Measurements from ENCODE around the gene WDR33.

DNA sequence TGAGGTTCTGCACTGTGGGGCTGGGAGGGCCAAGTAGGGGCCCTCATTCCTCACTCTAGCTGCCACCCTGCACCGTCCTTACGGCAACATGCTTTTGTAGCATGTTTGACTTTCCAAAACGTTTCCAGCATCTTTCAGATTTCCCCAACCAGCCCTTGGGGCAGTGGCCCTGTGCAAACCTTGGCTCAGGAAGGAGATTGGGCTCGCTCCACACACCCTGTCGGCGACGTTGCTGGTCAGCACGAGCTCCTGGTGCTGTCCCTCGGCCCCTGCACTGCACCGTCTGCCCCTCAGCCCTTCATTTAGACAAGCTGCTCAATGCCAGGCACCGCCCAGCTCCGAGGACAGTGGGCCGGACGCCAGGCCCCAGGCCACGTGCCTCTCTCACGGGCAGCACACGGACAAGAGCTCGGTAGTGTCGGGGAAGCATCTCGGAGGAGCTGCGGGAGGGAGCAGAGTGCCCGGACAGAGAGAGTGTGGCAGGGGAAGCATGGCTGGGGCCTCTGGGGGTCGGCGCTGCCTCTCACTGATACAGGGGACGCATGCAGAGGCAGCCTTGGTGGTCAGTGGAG is 158.1 kb downstream of the WDR33 start:
- TF ChIP-seq SMC3 (IDR thresholded peaks at IDR 0.05; ENCODE audit: low read depth, low read length) = no peak
- TF ChIP-seq, protein P1, sequence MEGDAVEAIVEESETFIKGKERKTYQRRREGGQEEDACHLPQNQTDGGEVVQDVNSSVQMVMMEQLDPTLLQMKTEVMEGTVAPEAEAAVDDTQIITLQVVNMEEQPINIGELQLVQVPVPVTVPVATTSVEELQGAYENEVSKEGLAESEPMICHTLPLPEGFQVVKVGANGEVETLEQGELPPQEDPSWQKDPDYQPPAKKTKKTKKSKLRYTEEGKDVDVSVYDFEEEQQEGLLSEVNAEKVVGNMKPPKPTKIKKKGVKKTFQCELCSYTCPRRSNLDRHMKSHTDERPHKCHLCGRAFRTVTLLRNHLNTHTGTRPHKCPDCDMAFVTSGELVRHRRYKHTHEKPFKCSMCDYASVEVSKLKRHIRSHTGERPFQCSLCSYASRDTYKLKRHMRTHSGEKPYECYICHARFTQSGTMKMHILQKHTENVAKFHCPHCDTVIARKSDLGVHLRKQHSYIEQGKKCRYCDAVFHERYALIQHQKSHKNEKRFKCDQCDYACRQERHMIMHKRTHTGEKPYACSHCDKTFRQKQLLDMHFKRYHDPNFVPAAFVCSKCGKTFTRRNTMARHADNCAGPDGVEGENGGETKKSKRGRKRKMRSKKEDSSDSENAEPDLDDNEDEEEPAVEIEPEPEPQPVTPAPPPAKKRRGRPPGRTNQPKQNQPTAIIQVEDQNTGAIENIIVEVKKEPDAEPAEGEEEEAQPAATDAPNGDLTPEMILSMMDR (conservative IDR thresholded peaks at IDR 0.05; ENCODE audit: low read depth, low read length) = no peak
